Stimulated activated CD4-positive, alpha-beta T cell treated with anti-CD3 and anti-CD28 coated beads, Interleukin-1b, Interleukin-23, amount 100 ng/mL, for 24 hours (primary cell): ENCODE results near the gene FGD1.
"Not testable (repeated sequence)": the region's sequence is repeated elsewhere in the genome, so short reads cannot be mapped to it uniquely, and the experiment has no call there.

ENCODE experiments used
- DNase-seq, 4 experiments: peaks; one replicate each; pipeline ENCODE4 v3.0.0-alpha.2; 2020; ENCODE audit warnings: low read depth in 4 of 4, low spot score in 1 of 4

The FGD1 gene

DNA sequence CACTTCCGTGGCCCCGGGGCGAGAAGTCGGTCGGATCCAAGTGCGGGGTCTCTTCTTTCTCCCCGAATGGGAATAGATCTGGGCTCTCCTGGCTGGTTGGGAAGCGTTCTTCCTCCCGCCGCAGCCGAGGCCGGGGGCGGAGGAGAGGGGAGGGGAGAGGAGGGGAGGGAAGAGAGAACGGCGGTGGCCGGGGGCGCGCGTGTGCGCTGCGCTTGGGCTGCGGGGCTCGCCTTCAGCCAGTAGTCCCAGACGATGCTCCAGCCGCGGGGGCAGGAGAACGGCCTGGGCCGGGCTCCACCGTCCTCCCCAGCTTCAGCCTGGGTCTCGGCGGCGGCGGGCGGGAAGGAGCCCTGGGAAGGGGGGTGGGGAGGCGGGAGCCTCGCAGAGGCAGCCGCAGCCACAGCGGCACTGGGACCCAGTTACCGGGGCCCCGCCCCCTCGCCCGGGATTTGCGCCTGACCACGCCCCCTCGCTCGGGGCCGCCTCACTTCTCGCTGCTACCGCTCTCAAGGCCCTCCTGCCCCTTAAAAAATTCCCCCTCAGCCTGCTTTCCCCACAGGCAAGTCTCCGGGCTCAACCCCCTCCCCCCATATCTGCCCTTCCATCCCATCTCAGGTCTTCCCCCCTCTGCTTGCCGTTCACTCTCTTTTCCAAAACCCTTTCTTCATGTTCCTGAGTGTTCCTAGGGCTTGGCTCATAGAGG lies at the start of gene FGD1:
FGD1 (minus strand) TSS at position 421 of the 703 bp plus-strand sequence. CDS start 802 bp downstream, outside the sequence.
- peak in 2 of 4 experiments; percentile 25 to 47 for DNase-seq

DNA sequence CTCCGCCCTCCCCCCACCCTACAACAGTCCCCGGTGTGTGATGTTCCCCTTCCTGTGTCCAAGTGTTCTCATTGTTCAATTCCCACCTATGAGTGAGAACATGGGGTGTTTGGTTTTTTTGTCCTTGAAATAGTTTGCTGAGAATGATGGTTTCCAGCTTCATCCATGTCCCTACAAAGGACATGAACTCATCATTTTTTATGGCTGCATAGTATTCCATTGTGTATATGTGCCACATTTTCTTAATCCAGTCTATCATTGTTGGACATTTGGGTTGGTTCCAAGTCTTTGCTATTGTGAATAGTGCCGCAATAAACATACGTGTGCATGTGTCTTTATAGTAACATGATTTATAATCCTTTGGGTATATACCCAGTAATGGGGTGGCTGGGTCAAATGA lies 46.2 kb upstream of the FGD1 start:
- not testable (repeated sequence) for DNase-seq

DNA sequence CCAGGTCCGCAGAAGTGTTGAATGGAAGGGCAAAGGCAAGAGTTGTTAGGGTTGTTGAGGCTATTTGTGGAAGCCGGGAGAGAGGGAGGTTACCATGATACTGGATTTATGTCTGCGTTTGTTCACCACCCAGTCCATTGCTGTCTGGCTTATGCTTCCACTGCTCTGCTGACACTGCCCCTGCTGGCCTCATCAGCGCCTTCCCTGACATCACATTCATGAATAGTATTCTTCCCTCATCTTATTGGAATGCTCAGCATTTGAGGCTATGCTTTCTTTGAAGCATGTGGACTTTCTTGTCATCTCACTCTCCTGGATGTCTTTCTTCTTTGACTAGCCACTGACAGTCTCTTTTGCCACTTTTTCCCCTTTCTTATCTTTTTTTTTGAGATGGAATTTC lies 44.3 kb upstream of the FGD1 start:
- no peak for DNase-seq

DNA sequence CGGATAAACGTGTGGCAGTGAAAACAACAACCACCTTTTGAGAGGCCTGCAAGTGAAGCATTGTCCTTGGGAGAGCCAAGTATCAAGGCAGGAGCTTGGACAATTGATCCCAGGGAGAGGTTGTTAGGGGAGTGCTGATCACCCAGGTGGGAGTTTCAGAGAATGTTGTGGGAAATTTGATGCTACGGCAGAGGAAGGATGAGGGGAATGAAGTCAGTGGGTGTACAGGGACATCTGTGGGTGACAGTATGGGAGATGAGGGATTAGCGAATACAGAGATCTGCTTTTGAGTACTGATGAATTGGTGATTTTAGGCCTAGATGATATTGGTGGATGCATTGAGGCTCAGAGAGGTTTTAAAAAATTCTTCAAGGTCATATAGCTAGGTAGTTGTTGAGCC lies 38.2 kb upstream of the FGD1 start:
- no peak for DNase-seq

DNA sequence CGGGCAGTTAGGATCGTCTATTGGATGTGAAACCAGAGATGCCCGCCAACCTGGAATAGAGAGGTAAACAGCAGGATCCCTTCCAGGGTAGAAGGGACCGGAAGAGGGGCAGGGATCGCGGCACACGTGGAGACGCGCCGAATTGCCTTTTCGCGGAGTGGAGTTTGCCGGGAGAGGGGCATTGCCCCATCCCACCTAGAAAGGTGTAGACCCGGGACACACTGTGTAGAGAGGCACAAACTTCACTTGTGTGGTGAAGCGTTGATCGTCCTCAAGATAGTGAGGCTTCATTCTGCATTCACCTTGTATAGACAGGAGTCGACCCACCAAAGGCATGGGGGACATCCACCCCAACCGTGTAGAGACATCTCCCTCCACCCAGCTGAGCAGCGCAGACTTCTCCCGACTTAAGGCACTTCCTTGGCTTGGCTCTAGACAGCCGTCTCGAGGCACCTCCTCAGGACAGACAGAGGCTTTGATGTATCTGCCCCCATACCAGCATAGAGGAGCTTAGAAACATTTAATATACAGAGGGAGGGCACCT lies 34.4 kb upstream of the FGD1 start:
- no peak for DNase-seq

DNA sequence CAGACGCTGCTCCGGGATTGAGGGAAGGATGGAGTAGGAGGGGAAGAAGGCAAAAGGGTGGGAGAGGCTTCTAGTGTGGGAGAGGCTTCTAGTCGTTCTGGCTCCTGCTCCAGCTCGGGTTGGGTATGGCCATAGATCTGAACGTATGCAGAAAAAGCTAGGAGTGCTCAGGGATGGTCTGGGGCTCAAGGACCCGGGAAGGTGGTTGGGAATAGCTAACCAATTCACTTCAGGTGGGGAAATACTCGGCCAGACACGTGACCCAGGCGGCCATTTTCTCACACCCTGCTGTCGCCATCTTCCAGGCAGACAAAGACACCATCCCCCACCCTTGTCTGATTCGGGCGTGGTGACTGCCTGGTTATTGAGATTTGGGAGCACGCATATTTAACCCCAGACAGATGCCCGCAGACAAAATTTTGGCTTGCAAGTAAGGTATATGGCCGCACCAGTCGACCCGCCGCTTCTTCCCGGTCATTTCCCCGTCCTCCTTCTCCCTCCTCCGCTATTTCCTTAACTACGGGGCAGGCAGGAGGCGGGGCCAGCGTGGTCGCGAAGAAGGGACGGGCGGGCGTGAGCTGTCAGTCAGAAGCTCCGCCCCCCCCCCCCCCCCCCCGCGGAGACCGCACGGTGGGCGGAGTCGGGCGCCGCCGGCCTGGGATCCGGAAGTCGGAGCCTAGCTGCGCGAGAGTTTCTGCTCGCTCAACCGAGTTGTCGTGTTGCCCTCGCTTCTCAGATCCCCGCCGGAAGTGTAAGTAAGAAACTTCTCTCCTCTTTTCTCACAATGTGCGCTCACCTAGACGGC lies 33.7 kb upstream of the FGD1 start, which contains the start of gene GNL3L:
GNL3L (plus strand) TSS at position 668 of the 805 bp plus-strand sequence. CDS start 2,348 bp downstream, outside the sequence.
- peak in 3 of 4 experiments; percentile 52 to 64 (median 60) for DNase-seq

DNA sequence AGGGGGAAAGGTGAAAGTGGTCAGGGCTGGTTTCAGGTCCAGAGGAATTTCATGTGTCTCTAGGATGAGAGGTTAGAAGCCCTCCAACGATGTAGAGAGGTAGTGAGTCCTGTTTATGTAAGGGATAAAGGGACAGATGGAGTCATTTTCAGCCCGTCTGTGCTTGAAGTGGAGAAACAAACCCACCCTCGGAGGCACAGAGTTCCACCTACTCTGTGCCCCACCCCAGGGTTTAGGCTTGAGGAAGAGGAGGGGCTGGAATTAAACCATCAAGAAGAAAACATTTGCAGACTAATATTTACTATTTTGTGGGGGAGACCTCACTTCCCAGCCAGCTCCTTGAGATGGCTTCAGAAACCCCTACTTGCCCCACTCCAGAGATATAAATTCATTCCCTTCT lies 33.1 kb upstream of the FGD1 start:
- DNase-seq = no peak

DNA sequence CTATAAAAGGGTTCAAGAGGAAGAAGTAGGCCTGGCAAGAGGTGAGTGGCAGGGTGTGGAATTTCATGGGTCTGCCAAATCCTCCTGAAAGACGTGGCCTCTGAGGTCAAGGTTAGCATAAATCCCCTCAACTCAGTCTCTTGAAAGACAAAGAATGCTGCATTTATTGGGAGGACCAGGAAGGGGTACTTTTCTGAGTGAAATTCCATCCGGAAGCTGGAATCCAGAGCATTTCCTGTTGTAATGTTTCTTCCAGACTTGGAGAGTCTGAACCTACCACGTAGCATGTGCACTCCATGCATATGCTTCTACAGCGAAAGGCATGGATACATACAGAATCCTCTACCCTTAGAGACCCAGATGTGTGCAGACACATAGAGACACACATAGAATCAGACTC lies 13.4 kb upstream of the FGD1 start:
- DNase-seq = no peak

DNA sequence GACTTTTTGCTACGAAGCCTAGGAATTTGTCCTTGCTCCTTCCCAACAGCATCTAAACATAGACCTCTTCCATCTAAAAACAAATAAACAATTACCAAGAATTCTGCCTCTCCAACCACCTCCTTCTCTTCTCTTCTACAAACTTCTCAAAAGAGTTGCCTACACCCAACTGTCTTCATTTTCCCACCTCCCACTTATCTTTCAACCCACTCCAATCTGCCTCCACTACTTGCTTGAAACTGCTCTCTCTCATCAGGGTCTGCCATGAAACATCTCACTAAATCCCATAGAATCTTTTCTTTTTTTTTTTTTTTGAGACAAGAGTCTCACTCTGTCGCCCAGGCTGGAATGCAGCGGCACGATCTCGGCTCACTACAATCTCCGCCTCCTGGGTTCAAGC lies 902 bp upstream of the FGD1 start:
- DNase-seq = no peak

DNA sequence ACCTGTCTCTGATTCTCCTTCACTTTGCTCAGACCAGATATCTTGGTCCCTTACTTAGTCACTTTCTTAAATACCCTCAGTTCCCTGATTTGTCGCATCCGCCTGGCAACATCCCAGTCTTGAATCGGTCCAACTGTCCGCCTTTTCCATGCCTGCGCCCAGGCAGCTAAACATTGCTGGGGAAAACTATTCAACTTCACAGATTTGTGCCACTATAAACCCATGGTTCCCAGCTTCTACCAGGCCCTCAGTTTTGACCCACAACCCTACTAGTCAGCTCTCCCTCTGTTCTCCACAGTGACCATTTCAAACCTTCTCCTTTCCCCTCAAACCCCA lies 451 bp upstream of the FGD1 start:
- no peak for DNase-seq

DNA sequence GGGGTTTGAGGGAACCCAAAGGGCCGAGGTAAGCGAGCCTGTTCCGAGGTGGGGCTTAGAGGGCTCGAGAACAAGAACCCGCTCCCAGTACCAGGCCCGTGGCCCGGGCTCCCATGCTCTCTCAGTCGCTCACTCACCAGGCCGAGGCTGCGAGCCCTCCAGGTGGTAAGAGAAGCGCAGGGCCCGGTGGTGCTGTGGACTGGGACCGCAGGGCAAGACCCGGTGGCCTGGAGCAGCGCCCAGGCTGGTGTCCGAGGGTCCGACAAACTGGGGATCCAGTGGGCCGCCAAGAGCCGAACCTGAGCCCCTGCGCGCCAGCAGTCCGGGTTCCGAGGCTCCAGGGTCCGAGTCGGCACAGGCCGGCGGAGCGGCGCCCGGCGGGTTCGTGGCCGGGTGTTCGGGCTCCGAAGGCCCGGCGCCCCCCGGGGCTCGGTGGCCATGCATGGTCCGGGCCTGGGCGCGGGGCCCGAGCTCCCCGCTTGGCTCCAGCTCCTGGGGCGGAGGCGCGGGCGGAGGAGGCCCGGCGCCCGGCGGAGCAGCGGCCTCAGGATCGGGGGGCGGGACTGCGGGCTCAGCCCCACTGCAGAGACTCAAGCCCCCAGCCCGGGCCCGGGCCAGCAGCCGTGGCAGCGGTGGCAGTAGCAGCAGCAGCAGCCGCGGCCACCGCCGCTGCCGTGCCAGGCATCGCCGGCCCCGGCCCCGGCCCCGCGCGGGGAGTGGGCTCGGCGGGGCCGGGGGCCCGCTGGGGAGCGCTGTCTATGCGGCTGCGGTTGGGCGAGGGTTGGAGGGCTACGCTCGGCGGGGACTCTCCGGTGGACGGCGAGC lies 833 bp downstream of the FGD1 start:
- no peak for DNase-seq

DNA sequence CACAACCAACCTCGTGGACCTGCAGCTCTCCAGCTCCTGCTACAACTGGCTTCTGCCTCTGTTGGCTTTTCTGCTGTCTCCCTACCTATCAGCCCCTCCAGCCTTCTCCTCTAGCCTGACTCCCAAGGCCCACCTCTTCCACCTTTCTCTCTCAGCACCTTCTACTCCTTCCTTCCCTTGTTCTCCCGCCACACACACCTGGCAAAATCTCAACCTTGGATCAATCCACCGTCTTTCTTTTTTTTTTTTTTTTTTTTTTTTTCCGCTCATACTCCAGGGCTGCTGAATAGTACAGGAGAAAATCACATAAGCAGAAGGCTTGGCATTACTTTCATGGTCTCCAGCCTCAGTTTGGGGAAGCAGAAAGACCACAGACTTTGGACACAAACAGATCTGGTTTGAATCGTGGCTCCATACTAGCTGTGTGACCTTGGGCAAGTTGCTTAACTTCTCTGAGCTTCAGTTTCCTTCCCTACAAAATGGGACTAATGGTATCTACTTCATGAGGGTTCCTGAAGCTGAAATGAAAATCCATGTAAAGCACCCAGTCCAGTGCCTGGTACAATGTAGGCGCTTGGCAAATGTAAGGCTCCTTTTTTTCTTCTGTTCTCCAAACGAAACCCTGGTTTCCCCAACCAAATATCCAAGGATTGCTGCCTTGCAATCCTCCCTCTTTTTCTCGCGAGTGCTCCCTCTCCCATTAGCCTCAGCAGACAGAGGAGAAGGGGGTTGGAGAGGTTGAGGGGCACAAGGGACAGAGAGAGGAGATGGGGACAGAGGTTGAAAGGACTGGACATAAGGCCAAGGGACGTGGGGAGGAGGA lies 1.7 kb downstream of the FGD1 start:
- DNase-seq = no peak

DNA sequence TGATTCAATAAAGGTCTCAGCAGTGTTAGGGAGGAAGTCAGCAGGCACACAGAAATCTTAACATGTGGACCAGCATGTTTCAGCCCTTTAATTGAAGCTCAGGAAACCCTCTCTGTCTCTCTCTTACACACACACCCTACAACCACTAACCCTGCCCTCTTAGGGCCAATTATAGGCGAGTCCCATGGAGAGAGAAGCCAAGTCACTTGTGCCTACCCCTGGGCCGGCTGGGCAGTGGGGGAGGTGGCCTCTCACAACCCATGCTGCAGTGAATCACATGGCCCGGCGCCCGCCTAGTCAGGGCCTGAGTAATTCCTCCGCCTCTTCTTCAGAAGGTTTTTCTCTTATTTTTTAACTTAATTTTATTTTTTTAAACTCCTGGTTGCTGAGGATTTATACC lies 3.7 kb downstream of the FGD1 start:
- DNase-seq = no peak

DNA sequence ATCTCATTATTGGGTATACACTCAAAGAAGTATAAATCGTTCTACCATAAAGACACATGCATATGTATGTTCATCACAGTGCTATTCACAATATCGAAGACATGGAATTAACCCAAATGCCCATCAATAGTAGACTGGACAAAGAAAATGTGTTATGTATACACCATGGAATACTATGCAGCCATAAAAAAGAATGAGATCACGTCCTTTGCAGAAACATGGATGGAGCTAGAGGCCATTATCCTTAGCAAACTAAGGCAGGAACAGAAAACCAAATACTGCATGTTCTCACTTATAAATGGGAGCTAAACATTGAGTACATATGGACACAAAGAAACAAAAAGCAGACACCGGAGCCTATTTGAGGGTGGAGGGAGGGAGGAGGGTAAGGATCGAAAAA lies 6.2 kb downstream of the FGD1 start:
- not testable (repeated sequence) for DNase-seq

DNA sequence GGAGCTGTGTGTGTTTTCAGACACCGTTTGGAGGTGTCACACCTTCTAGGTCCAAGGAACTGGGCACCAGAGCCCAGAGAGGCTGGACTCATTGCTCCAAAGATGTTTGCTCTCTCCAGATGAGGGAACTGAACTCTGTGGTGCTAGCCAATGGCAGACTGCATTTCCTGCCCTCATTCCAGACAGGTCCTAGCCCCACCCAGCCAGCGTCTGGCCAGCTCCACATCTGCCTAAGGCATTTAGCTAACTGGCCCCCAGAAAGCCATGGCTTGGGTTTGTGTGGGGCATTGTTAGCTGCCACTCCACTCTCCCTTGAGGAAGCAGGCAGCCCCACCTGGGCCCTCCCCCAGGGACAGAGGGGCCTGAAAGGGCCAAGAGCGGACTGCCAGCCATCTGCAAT lies 11.4 kb downstream of the FGD1 start:
- DNase-seq = no peak

DNA sequence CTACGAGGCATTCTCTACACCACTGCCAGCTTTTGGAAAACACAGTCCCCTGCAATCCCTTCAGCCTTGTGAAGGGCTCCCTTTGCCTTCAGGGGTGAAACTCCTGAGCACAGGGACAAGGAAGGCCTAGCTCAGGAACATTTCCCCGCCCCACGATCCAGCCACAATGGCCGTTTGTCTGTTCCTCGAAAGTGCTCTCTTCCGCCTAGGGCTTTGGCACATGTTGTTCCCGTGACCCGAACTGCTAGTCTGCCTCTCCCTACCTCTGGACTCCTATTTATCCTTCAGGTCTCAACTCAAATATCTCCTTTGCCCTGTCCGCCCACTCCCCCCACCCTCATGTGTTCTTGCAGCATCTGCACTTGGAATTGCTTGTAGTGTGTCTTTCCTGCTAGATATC lies 12.1 kb downstream of the FGD1 start:
- DNase-seq = no peak

DNA sequence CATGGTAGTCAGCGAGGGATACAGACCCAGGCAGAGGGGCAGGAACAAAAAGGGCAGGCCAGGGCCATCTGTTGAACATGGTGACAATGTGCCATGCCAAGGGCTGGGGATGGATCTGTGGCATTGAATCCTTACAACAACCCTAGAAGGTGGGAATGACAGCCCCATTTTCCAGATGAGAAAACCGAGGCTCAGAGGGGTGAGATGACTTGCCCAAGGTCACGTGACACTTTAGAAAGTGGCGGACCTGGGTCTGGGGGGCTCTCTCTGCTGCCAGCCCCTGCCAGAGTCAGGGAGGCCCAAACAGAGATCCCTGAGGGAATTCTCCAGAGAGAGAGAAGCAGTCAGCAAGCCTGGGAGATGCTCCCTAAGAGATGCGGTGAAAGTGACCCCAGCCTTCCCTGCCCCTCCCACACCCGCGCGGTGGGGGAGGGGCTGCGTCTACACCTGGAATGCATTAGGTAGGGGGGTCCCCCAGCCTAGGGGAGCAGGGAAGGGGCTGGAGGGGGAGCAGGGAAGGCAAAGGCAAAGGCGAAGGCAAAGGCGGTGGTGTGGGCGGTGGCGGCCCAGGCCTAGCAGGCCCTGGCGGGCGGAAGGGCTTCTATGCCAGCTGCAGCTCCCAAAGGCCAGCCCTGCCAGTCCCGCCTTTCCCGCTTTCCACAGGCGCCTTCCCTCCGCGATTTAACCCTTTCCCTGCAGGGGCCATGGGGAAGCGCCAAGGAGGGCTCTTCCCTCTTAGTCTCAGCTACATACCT lies 13.0 kb downstream of the FGD1 start:
- no peak for DNase-seq

DNA sequence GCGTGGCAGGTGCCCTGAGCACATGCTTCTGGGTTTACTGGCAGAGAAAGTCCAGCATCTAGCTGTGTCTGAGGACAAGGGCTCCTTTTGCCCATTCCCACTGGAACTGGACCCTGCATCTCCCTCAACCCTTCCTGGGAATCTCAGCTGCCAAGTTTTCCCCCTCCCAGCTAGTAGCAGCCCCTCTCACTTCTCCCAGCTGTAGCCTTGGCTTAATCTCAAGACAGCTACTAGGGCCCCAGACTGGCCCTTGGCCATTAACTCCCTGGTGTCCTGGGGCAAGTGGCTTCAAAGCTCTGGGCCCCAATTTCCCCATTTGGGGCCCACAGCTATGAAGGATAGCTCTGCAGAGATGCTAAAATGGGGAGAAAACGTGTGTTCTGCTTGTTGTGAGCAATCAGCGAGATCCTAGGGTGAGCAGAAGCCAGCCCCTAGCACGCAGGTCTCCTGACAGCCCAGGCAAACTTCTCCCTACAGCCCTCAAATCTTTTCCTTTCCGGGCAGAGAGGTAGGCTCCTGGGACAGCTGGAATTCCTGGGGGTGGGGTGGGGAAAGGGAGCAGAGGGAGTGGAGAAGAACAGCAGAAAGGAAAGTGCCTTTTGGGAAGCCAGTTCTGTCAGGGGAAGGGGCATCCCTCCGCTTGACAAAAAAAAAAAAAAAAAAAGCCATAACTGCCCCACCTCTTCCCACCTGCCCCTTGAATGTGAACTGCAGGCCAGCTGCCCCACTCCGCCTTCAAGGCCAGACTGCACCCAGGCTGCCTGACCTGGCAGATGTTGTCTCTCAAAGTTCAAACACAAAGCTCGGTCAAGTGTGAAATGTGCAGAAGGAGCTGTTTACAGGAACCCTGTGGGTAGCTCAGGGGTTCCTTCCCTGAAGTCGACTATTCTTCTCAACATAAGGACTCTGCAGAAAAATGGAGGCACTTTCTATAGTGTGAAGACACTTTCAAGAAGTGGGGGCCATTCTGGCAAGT lies 16.6 kb downstream of the FGD1 start:
- no peak for DNase-seq
